HepG2 (cell line): ENCODE data around the gene UBR4. TPM values are rescaled to one million over a fixed set of nuclear protein-coding genes. Genes with fewer than 3 reads are reported as not detected.

Source experiments
- ADNP ChIP-seq: sonication (generic); formaldehyde crosslinking; IDR thresholded peaks from 2 replicates; pipeline ENCODE4 v1.4.0; 2020; ENCODE audit warnings: missing genetic modification reagents
- ARID4A ChIP-seq: sonication (generic); formaldehyde crosslinking; IDR thresholded peaks from 2 replicates; pipeline ENCODE4 v1.5.0; 2020; ENCODE audit warnings: mild to moderate bottlenecking, missing genetic modification reagents, borderline replicate concordance
- EP300 ChIP-seq, 3 experiments: sonication (generic) in 1 of 3; formaldehyde crosslinking in 1 of 3; IDR thresholded peaks; 2 replicates each; pipeline versions ENCODE4 v1.5.1 to v1.6.1; 2011 to 2020; ENCODE audit warnings: low read depth in 2 of 3, low read length in 2 of 3, borderline replicate concordance in 1 of 3, improper control_type of control experiment in 1 of 3, mild to moderate bottlenecking in 1 of 3, missing genetic modification reagents in 1 of 3, moderate library complexity in 1 of 3
- FOXA1 ChIP-seq, 2 experiments: fragments of 450-650 bp in 1 of 2; sonication (generic) in 1 of 2; formaldehyde crosslinking in 1 of 2; IDR thresholded peaks; 2 replicates each; pipeline versions ENCODE4 v1.4.0 to v1.6.1; 2016 to 2020; ENCODE audit warnings: missing genetic modification reagents in 1 of 2
- HMGXB4 ChIP-seq, 2 experiments: sonication (generic) in 1 of 2; formaldehyde crosslinking in 1 of 2; IDR thresholded peaks; 2 replicates each; pipeline versions ENCODE4 v1.4.0 to v1.6.1; 2018 to 2020; ENCODE audit warnings: missing genetic modification reagents in 2 of 2, borderline replicate concordance in 1 of 2, low read depth in 1 of 2, mild to moderate bottlenecking in 1 of 2, missing biosample characterization in 1 of 2
- HOMEZ ChIP-seq: IDR thresholded peaks from 2 replicates; pipeline ENCODE4 v1.6.1; 2016; ENCODE audit warnings: low read depth
- KAT2B ChIP-seq: fragments of 150-350 bp; IDR thresholded peaks from 2 replicates; pipeline ENCODE4 v1.6.1; 2014; ENCODE audit warnings: low read depth, low read length, borderline replicate concordance
- MLX ChIP-seq: IDR thresholded peaks from 2 replicates; pipeline ENCODE4 v1.6.1; 2016
- TOE1 ChIP-seq: sonication (generic); formaldehyde crosslinking; IDR thresholded peaks from 2 replicates; pipeline ENCODE4 v1.4.0; 2020; ENCODE audit warnings: mild to moderate bottlenecking, missing genetic modification reagents
- USF2 ChIP-seq, 2 experiments: sonication (generic) in 1 of 2; formaldehyde crosslinking in 1 of 2; IDR thresholded peaks; 2 replicates each; pipeline versions ENCODE4 v1.5.1 to v1.6.1; 2011 to 2020; ENCODE audit warnings: borderline replicate concordance in 1 of 2, low read depth in 1 of 2, low read length in 1 of 2, mild to moderate bottlenecking in 1 of 2, missing genetic modification reagents in 1 of 2, moderate library complexity in 1 of 2
- XRCC5 ChIP-seq: fragments of 200-400 bp; formaldehyde crosslinking; optimal IDR thresholded peaks from 2 replicates; pipeline ENCODE3; 2017; ENCODE audit warnings: mild to moderate bottlenecking, low read length
- ZBTB33 ChIP-seq: sonication (generic); formaldehyde crosslinking; IDR thresholded peaks from 2 replicates; pipeline ENCODE4 v1.4.0; 2020; ENCODE audit warnings: missing genetic modification reagents
- polyA plus RNA-seq, 8 experiments: library from polyadenylated mRNA; depleted of rRNA in 3 of 8; stranded (reverse) in 7 of 8; unstranded in 1 of 8; fragments of >200 nt; fragmentation: Illumina TruSeq in 4 of 8; extraction: Trizol in 4 of 8; gene quantifications; 2 replicates each; pipeline versions ENCODE4 v1.2.1 to v1.2.3, GENCODE V29; 2011 to 2016; ENCODE audit warnings: low read depth in 4 of 8, missing spikeins in 1 of 8, mixed read lengths in 1 of 8; ENCODE audit not compliant: insufficient read depth in 1 of 8
- total RNA-seq, 5 experiments: library from RNA; depleted of rRNA; stranded (reverse); fragments of >200 nt; fragmentation: Illumina TruSeq; extraction: Trizol; gene quantifications; 2 replicates each; pipeline ENCODE4 v1.2.3, GENCODE V29; 2016; ENCODE audit warnings: low read depth in 1 of 5

UBR4 gene
- total and polyA plus RNA-seq, 2 of the 13 experiments (the other 11 are each of a cell fraction or from before 2014, with no cell fraction given): 59.1 to 106 TPM

GRCh38 chr1:19209990-19210771, at the start of gene UBR4 (continued):
- TF ChIP-seq ZBTB33 (CRISPR knock-in tag): peak; percentile 65
- no peak for TF ChIP-seq KAT2B
- TF ChIP-seq MLX (CRISPR knock-in tag): peak; percentile 81; the same call in 1 of the 2 replicates
- TF ChIP-seq USF2 (IDR thresholded peaks at IDR 0.05; ENCODE audit: low read depth, low read length): no peak
- TF ChIP-seq USF2 (CRISPR knock-in tag; IDR thresholded peaks at IDR 0.05; ENCODE audit: borderline replicate concordance): no peak
- TF ChIP-seq TOE1 (CRISPR knock-in tag): no peak
- TF ChIP-seq ARID4A (CRISPR knock-in tag): peak; percentile 90; the same call in 1 of the 2 replicates
- TF ChIP-seq XRCC5: peak; percentile 41
- no peak for TF ChIP-seq ADNP (CRISPR knock-in tag)
- TF ChIP-seq HOMEZ (CRISPR knock-in tag): peak; percentile 53
- TF ChIP-seq EP300 (IDR thresholded peaks at IDR 0.05; ENCODE audit: low read depth in 2 of 2, low read length in 2 of 2): peak; percentile 34 to 65; a peak in 2 of 4 replicates
- 0 out of 2 replicates have a peak, but pooled peaks have one; percentile 57 for TF ChIP-seq EP300 (CRISPR knock-in tag; IDR thresholded peaks at IDR 0.05; ENCODE audit: borderline replicate concordance)
- TF ChIP-seq FOXA1 (IDR thresholded peaks at IDR 0.05): no peak
- peak; percentile 37; the same call in 1 of the 2 replicates for TF ChIP-seq FOXA1 (CRISPR knock-in tag; IDR thresholded peaks at IDR 0.05)
- peak; percentile 75 to 78; a peak in 2 of 4 replicates for TF ChIP-seq HMGXB4 (CRISPR knock-in tag; IDR thresholded peaks at IDR 0.05; ENCODE audit: borderline replicate concordance in 1 of 2, low read depth in 1 of 2)
